Measurements from ENCODE around the gene ING4. TPM values are rescaled to one million over a fixed set of nuclear protein-coding genes. Genes with fewer than 3 reads are reported as not detected.

Gene ING4
- total RNA-seq, 1 donor from 2014 or later, result 58.1 TPM

GRCh38 chr12:6691473-6691872 lies 28.6 kb upstream of the ING4 start:
- Mint-ChIP-seq H3K9me3 (no peaks in the 10 kb centered on the region), H3K36me3 (peaks cover 24% of the 10 kb centered on the region), H3K4me1 (ENCODE audit: unreplicated experiment) (peaks cover 16% of the 10 kb centered on the region), H3K4me3 (peak overlapping the region; percentile 59), H3K27ac (no peak overlapping the region), H3K27me3 (peaks cover 23% of the 10 kb centered on the region)
- no peak for TF ChIP-seq CTCF (conservative IDR thresholded peaks at IDR 0.05)
- DNase-seq (ENCODE audit: extremely low spot score, unreplicated experiment), result no peak

- peak; percentile 96 for DNase-seq (ENCODE audit: extremely low spot score, unreplicated experiment)
- Mint-ChIP-seq H3K9me3 (no peaks in the 10 kb centered on the region), H3K27me3 (peaks cover 10% of the 10 kb centered on the region), H3K4me3 (peak within 1 kb of the TSS; percentile 97), H3K36me3 (peaks cover 33% of the 10 kb centered on the region), H3K4me1 (ENCODE audit: unreplicated experiment) (peaks cover 16% of the 10 kb centered on the region), H3K27ac (peak within 1 kb of the TSS; percentile 93)
- TF ChIP-seq CTCF (conservative IDR thresholded peaks at IDR 0.05), result peak; percentile 51
These were observed 26.3 kb upstream of the ING4 start, which contains the start of gene ZNF384 for GRCh38 chr12:6688999-6689882. Gene ZNF384 (minus strand): TSS chr12:6689375. CDS start chr12:6679520, 9,855 bp downstream.

GRCh38 chr12:6688543-6688998 lies 25.7 kb upstream of the ING4 start:
- DNase-seq (ENCODE audit: extremely low spot score, unreplicated experiment), result no peak
- peak overlapping the region; percentile 97 for H3K4me3 Mint-ChIP-seq
- H3K36me3 Mint-ChIP-seq, result peaks cover 33% of the 10 kb centered on the region
- H3K27me3 Mint-ChIP-seq, result peaks cover 10% of the 10 kb centered on the region
- peak overlapping the region; percentile 93 for H3K27ac Mint-ChIP-seq
- no peak for TF ChIP-seq CTCF (conservative IDR thresholded peaks at IDR 0.05)
- no peaks in the 10 kb centered on the region for H3K9me3 Mint-ChIP-seq
- H3K4me1 Mint-ChIP-seq (ENCODE audit: unreplicated experiment), result peaks cover 16% of the 10 kb centered on the region

- H3K4me3 Mint-ChIP-seq, result no peak overlapping the region
- H3K27ac Mint-ChIP-seq, result peak overlapping the region; percentile 93
- no peak for TF ChIP-seq CTCF (conservative IDR thresholded peaks at IDR 0.05)
- H3K4me1 Mint-ChIP-seq (ENCODE audit: unreplicated experiment), result peaks cover 16% of the 10 kb centered on the region
- no peaks in the 10 kb centered on the region for H3K9me3 Mint-ChIP-seq
- H3K36me3 Mint-ChIP-seq, result peaks cover 37% of the 10 kb centered on the region
- H3K27me3 Mint-ChIP-seq, result no peaks in the 10 kb centered on the region
- DNase-seq (ENCODE audit: extremely low spot score, unreplicated experiment), result no peak
These were observed 22.9 kb upstream of the ING4 start for GRCh38 chr12:6685814-6686213.

GRCh38 chr12:6684609-6685008 lies 21.7 kb upstream of the ING4 start:
- H3K27me3 Mint-ChIP-seq, result no peaks in the 10 kb centered on the region
- TF ChIP-seq CTCF (conservative IDR thresholded peaks at IDR 0.05), result peak; percentile 77
- H3K4me1 Mint-ChIP-seq (ENCODE audit: unreplicated experiment), result peaks cover 16% of the 10 kb centered on the region
- DNase-seq (ENCODE audit: extremely low spot score, unreplicated experiment), result no peak
- H3K4me3 Mint-ChIP-seq, result no peak overlapping the region
- H3K36me3 Mint-ChIP-seq, result peaks cover 34% of the 10 kb centered on the region
- H3K9me3 Mint-ChIP-seq, result no peaks in the 10 kb centered on the region
- no peak overlapping the region for H3K27ac Mint-ChIP-seq

Data from type B pancreatic cell (in vitro differentiated cells).